ENCODE results near the gene THEMIS.

The THEMIS gene

DNA sequence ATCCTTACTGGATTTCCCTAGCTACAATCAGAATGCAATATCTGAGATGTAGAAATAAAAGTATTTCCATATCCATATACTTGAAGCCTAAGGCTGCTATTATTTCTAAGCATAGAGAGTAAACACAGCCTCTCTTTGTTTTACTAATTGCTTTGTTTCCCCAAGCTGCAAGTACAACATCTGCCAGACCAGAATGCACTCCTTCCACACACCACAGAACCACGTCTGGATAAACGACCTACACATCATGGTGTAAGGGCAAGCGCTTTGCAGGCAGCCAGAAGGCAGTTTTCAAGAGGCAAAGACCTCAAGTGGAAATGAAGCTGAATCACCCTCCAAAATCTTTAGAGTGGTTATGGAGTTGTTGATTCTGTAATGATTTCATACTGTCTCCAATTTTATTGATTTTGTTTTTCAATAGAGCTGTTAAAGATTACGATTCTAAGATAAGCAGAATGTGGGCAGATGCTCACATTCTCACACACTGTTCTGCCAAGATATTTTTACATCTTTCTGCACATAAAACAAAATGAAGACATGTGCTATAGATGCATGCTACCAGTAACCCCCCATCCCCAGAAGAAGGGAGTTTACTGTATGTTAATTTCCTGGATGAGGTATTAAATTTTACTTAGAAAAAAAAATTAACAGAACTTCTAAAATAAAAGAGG lies 88.8 kb downstream of the THEMIS start:
- FAIRE-seq (peak; percentile 48), DNase-seq (ENCODE audit: insufficient read length, low spot score) (no peak)
- TF ChIP-seq, protein P1, sequence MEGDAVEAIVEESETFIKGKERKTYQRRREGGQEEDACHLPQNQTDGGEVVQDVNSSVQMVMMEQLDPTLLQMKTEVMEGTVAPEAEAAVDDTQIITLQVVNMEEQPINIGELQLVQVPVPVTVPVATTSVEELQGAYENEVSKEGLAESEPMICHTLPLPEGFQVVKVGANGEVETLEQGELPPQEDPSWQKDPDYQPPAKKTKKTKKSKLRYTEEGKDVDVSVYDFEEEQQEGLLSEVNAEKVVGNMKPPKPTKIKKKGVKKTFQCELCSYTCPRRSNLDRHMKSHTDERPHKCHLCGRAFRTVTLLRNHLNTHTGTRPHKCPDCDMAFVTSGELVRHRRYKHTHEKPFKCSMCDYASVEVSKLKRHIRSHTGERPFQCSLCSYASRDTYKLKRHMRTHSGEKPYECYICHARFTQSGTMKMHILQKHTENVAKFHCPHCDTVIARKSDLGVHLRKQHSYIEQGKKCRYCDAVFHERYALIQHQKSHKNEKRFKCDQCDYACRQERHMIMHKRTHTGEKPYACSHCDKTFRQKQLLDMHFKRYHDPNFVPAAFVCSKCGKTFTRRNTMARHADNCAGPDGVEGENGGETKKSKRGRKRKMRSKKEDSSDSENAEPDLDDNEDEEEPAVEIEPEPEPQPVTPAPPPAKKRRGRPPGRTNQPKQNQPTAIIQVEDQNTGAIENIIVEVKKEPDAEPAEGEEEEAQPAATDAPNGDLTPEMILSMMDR (IDR thresholded peaks at IDR 0.05; ENCODE audit: insufficient read depth, missing control alignments), result no peak

DNA sequence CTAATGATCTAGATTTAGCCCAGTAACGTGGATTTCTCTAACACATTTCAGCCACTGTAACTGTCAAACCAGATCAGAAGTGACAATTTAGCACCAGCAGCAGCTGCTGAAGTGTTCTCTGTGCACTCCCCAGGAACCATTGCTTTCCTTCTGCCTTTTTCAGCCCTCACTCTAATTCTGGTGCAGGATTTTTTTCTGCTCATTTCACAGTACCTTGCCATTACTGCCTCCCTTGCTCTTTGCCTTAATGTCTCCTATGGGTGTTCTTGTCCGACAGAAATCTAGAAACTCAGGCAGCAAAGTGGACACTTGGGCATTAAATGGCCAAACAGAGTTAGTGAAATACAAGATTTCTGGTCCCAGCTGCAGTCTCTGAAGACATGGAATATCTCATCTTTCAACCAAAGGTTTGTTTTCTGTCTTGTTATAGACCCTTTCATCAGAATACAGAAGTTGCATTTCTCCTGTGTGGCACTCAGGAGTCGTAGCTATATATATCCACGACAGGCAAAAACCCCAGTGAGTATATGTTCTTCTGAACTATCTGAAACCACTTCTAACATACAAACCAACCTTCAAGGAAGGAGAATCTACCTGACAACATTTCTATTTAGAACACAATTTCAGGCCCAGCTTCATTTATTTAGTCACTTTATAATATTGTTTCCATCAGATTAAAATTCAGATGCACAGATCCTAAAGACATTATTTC lies 92.9 kb downstream of the THEMIS start:
- DNase-seq (ENCODE audit: insufficient read length, low spot score), result no peak
- TF ChIP-seq, protein P1 (IDR thresholded peaks at IDR 0.05; ENCODE audit: insufficient read depth, missing control alignments), result no peak
- no peak for FAIRE-seq

DNA sequence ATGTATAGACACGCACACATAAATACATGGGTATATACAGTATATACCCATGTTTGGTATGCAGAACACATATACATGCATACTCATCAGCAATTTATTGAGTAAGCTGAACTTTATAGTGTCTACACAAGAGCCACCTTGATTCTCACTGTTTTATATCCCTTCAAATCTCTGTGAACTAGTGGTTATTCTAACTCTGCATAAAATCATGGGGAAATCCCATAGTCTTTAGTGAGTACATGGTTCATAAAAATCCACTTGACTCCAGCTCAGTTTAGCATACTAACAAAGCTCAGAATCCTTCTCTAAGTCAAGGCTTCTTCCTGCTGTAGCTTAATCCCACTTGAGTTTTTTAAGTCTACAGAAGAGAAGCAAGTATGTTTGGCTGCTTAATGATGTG lies 104.1 kb downstream of the THEMIS start:
- TF ChIP-seq, protein P1 (IDR thresholded peaks at IDR 0.05; ENCODE audit: insufficient read depth, missing control alignments), result no peak
- no peak for DNase-seq (ENCODE audit: insufficient read length, low spot score)
- no peak for FAIRE-seq

DNA sequence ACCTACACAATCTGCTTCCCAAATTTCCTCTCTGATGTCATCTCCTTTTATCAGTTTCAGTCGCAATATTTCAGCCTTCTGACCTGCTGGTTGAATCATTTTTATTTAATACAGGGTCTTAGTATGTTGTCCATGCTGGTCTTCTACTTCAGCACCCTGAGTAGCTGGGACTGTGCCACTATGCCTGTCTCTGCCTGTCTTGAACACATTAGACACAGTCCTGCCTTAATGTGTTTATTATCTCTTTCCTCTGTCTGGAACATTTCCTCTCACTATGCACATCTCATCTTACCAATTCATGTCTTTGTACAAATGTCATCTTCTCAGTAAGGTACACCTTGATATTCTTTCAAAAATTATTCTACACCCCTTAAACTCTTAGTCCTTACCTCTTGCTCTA lies 106.5 kb downstream of the THEMIS start:
- TF ChIP-seq, protein P1 (IDR thresholded peaks at IDR 0.05; ENCODE audit: insufficient read depth, missing control alignments), result no peak
- DNase-seq (ENCODE audit: insufficient read length, low spot score), result no peak
- FAIRE-seq, result no peak

DNA sequence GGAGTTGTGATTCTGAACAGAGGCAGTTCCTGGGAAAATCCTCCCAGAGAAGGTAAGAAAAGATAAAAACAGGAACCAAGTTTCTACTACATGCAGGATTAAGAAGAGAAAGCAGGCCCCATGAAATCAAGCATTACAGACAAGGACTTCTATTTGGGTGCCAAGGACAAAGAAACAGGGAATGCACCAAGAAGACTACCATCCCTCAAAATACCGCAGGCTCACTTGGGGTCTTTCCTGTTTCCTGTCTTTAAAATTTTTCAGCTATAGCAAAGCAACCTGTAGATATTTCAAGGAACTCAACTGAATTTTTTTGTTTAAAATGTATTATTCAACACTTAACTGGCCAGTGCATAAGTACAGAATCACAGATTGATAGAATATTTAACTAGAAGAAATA lies 107.5 kb downstream of the THEMIS start:
- TF ChIP-seq, protein P1 (IDR thresholded peaks at IDR 0.05; ENCODE audit: insufficient read depth, missing control alignments), result no peak
- FAIRE-seq (no peak), DNase-seq (ENCODE audit: insufficient read length, low spot score) (no peak)

DNA sequence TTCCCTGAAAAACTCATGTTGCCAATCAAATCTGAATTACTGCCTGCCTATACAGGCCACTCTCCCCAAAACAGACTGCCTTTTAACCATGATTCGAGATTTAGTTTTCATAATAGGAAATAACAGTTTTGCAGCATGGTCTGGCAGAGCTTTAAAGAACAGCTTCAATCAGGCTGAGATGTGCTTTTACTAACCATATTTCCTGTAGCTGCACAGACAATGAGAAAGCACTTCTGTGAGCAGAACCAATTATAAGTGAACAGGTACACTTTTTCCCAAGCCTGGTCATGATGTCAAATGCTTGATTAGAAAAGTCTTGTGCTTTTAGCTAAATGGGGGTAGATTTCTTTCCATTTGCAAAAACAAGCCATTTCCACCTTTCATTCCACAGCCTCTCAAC lies 108.2 kb downstream of the THEMIS start:
- DNase-seq (ENCODE audit: insufficient read length, low spot score) (no peak), FAIRE-seq (no peak)
- TF ChIP-seq, protein P1 (IDR thresholded peaks at IDR 0.05; ENCODE audit: insufficient read depth, missing control alignments), result no peak
